GM10248 (cell line): ENCODE results near the gene POLR2C.

Experiments
- CTCF ChIA-PET: fragments of 300-600 bp; sonication (Branson Sonifier 250); formaldehyde crosslinking; extraction: SDS; loops from one replicate; lab custom pipeline; 2021; ENCODE audit warnings: antibody characterized with exemption; lab: Yijun Ruan, JAX
- POLR2A ChIA-PET: fragments of 350-650 bp; sonication (Branson Sonifier 250); formaldehyde crosslinking; extraction: SDS; loops from one replicate; lab custom pipeline; 2020; ENCODE audit warnings: antibody characterized with exemption; lab: Yijun Ruan, JAX
- DNase-seq: peaks from one replicate; pipeline ENCODE4 v3.0.0; 2012; ENCODE audit errors: extremely low spot score
- TF ChIP-seq, protein P1 (sequence below): IDR thresholded peaks from 2 replicates; pipeline ENCODE4 v1.5.1; 2012; ENCODE audit warnings: mild to moderate bottlenecking, low read depth; ENCODE audit errors: extremely low read depth, missing control alignments, control extremely low read depth

POLR2C gene

DNA sequence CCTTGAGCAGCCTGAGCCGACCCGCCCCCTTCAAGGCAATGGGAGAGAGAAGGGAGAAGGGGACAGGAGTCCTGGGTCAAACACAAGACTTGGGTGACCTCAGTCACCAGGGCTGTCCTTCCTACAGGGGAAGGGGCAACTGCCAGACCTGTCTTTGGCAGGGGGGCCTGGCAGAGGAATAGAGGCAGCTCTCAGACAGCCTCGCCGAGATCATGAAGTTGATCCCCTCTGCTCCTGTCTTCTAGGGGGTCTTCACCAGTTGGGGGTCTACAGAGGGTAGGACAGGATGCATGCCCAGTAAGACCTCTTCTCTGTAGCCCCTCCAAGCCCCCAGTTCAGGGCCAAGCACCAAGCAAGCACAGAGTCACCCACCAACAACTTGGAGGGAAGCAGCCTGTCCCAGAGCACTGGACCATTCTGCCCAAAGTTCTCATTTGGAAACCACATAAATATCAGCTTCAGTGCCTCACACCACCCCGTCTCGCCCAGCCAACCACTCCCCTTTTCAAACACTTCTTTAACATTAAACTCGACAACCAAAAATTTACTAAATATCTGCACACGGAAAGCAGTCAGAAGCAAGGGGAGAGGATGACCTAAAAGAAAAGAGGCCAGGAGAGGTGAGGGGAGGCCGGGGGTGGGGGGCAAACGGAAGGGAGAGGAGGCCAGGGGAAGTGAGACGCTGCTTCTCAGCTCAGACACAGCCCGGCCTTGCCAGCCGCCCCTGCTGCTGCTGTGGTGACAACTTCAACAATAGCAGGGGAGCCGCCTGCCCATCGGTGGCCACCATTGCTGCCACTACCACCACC is 16.1 kb downstream of the POLR2C start:
- DNase-seq = peak; percentile 27
- POLR2A ChIA-PET = no interaction called here
- TF ChIP-seq, protein P1, sequence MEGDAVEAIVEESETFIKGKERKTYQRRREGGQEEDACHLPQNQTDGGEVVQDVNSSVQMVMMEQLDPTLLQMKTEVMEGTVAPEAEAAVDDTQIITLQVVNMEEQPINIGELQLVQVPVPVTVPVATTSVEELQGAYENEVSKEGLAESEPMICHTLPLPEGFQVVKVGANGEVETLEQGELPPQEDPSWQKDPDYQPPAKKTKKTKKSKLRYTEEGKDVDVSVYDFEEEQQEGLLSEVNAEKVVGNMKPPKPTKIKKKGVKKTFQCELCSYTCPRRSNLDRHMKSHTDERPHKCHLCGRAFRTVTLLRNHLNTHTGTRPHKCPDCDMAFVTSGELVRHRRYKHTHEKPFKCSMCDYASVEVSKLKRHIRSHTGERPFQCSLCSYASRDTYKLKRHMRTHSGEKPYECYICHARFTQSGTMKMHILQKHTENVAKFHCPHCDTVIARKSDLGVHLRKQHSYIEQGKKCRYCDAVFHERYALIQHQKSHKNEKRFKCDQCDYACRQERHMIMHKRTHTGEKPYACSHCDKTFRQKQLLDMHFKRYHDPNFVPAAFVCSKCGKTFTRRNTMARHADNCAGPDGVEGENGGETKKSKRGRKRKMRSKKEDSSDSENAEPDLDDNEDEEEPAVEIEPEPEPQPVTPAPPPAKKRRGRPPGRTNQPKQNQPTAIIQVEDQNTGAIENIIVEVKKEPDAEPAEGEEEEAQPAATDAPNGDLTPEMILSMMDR = no peak
- CTCF ChIA-PET = interaction anchor here (0.9 to 1.4 kb wide), 4 partner anchors 12 to 112 kb away, joined by 3 to 5 read pairs (median 3); partner anchors contain the start of gene POLR2C

DNA sequence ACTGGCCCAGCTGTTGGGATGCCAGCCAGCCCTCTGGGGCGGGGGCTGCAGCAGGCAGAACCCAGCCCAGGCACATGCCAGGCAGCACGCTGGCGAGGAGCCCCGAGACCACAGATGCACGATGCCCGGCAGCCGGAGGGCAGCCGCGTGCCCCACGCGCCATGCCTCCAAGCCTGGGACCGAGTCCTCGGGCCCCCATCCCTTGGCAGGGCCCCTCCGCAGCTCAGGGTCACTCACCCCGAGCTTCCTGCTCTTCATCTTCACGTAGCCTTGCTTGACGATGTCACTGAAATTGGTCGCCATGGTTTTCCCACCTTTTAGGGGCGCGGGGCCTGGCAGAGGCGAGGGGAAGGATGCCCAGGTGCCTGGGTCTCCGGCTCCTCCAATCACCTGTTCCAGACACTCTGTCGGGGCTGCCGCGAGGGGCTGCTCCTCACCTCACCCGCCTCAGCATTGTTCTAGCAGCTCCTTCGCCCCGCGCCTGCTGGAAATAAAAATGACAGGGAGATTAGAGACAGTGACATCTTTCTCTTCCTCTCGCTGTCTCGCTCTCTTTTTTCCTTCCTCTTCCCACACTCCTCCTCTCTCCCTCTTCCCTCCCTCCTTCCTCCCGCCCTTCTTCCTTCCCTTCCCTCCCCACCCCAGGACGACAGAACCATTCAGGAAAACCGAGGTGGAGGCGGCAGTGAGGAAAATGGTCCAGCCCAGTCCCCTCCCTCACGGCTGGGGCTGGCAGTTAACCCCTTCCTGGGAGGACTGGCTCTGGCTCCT is 16.9 kb downstream of the POLR2C start:
- DNase-seq = no peak
- POLR2A ChIA-PET = no interaction called here
- TF ChIP-seq, protein P1 = no peak
- CTCF ChIA-PET = interaction anchor here (0.9 to 1.4 kb wide), 3 partner anchors 17 to 111 kb away, joined by 3 to 5 read pairs (median 3); partner anchors contain the start of gene POLR2C

DNA sequence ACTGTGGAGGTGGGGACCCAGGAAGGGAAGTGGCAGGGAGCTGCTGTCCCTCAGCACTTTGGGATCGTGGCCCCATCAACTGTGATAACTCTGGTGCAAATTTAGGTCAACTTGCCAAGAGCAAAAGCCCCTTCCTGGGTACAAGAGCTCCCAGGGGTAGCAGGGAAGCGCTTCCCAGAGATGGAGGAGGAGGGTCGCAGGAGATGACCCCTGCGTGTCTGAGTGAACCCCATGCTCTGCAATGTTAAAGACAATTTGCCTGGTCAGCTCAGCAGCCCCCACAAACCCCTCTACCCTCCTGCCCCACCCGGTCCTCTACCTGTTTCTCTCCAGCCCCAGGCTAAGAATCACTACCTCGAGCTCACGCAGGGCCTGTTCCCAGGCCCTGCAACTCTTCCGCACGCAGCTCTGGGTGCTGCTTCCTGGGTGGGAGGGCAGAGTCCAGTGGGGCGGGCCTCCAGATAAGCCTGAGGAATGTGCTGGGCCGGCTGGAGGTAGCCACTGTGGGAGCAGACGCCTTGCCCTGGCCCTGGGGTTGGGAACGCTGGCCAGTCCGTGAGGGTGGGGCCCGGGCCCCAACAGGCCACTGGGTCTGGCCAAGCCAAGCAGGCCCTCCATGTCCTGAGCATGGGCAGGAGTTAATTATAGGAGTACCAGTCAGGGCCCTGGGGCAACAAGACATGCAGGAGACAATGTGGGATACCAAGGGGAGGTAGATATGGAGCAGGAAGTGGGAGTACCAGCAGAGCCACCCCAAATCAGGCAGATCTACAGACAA is 17.7 kb downstream of the POLR2C start:
- ChIA-PET POLR2A (no interaction called here), CTCF (interaction anchor here (2.5 kb wide), 1 partner anchor 39 kb away, joined by 8 read pairs; no protein-coding TSS in a partner anchor)
- TF ChIP-seq, protein P1 = no peak
- no peak for DNase-seq

DNA sequence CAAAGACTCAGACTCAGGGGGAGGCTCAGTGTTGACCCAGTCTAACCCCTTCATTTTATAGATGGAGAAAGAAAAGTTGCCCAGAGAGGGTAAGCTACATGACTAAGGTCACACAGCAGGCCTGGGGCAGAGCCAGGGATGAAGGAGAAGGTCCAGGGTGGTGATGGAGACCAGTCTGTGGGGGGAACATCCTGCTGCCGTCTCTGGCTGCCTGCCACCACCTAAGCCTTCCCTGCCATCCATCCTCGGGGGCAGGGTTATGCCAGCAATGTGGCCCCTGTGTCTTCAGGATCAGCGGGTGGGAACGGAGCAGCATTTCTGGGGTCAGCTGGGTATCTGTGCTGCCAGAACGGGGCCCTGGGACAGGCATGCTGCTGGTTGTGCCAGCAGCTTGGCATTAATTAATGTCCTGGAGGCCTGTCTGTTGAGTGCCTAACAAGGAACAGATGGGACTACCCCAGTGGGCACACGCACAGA is 18.3 kb downstream of the POLR2C start:
- ChIA-PET CTCF (interaction anchor here (0.9 to 2.5 kb wide), 4 partner anchors 9 to 64 kb away, joined by 3 to 8 read pairs (median 3); partner anchors contain the start of gene POLR2C), POLR2A (no interaction called here)
- DNase-seq = no peak

DNA sequence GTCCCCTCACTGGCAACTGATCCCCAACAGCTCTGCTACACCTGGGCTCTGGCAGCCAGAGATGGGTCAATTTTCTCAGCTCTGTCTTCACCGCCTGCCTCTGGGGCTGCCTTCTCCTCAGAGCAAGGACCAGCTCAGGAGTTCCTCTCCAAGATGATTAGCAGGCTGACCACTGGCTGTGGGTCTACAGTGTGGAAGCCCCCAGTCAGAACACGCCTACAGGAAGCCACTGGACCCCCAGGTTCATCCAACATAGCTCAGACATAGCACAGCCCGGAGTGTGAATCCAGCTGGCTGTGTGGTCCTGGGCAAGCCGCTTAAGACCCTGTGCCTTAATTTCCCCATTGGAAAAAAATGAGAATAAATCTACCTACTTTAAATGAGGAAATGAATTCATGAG is 18.9 kb downstream of the POLR2C start:
- DNase-seq = no peak
- POLR2A ChIA-PET = no interaction called here
- CTCF ChIA-PET = interaction anchor here (0.9 to 2.5 kb wide), 4 partner anchors 8 to 65 kb away, joined by 3 to 8 read pairs (median 3); partner anchors contain the start of gene POLR2C
- TF ChIP-seq, protein P1 = no peak

More for the DNA sequence above, 18.3 kb downstream of the POLR2C start:
- TF ChIP-seq, protein P1 = no peak
